Measurements from ENCODE around the gene GBP6.

DNA sequence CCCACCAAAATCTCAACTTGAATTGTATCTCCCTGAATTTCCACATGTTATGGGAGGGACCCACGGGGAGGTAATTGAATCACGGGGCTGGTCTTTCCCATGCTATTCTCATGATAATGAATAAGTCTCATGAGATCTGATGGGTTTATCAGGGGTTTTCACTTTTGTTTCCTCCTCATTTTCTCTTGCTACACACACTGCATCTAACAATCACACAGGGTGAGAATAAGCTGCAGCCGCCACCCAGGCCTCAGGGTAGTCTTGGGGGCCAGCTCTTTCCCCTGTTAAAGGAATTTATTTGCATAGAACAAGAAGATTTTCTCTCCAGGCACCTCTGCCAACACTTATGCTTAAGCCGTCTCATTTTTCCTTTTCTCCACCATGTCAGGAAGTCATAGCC, 26.0 kb upstream of the GBP6 start:
- TF ChIP-seq RCOR1 (IDR thresholded peaks at IDR 0.05; ENCODE audit: low read depth, low read length) (no peak), POLR2A (IDR thresholded peaks at IDR 0.05; ENCODE audit: low read length) (no peak), CEBPB (IDR thresholded peaks at IDR 0.05) (no peak), KDM5A (IDR thresholded peaks at IDR 0.05) (no peak), MYC (IDR thresholded peaks at IDR 0.05; ENCODE audit: borderline replicate concordance, low read length) (no peak), TP53 (CRISPR knock-in tag; IDR thresholded peaks at IDR 0.05) (no peak), CBX8 (IDR thresholded peaks at IDR 0.05) (no peak), RFX5 (IDR thresholded peaks at IDR 0.05) (no peak)
- TF ChIP-seq, protein P1, sequence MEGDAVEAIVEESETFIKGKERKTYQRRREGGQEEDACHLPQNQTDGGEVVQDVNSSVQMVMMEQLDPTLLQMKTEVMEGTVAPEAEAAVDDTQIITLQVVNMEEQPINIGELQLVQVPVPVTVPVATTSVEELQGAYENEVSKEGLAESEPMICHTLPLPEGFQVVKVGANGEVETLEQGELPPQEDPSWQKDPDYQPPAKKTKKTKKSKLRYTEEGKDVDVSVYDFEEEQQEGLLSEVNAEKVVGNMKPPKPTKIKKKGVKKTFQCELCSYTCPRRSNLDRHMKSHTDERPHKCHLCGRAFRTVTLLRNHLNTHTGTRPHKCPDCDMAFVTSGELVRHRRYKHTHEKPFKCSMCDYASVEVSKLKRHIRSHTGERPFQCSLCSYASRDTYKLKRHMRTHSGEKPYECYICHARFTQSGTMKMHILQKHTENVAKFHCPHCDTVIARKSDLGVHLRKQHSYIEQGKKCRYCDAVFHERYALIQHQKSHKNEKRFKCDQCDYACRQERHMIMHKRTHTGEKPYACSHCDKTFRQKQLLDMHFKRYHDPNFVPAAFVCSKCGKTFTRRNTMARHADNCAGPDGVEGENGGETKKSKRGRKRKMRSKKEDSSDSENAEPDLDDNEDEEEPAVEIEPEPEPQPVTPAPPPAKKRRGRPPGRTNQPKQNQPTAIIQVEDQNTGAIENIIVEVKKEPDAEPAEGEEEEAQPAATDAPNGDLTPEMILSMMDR (IDR thresholded peaks at IDR 0.05), result no peak
- TF ChIP-seq, protein P2, sequence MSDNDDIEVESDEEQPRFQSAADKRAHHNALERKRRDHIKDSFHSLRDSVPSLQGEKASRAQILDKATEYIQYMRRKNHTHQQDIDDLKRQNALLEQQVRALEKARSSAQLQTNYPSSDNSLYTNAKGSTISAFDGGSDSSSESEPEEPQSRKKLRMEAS (IDR thresholded peaks at IDR 0.05), result no peak
